DMS 273 (cell line): ENCODE results near the gene HES6.

Experiments
- DNase-seq: peaks from one replicate; lab custom pipeline; 2025; ENCODE audit not compliant: unreplicated experiment; lab: John Stamatoyannopoulos, UW

Gene HES6

GRCh38 chr2:238203094-238203972, 36.5 kb downstream of the HES6 start, which contains the start of gene ILKAP:
Gene ILKAP, minus strand, starts transcription at chr2:238203695. Its CDS starts 142 bp downstream, at chr2:238203553.
- peak; percentile 95 for DNase-seq

- peak; percentile 49 for DNase-seq
Measured at GRCh38 chr2:238202326-238203093, 37.3 kb downstream of the HES6 start.

GRCh38 chr2:238190445-238190844, 49.4 kb downstream of the HES6 start:
- DNase-seq: no peak
